Heart left ventricle (tissue), 13 donors: Measurements from ENCODE around the gene MAML2.

Experiments used
- CTCF ChIP-seq, 12 donors: fragments of 200-600 bp; sonication (generic) in 4 of 12; IDR thresholded peaks; one replicate each; pipeline versions ENCODE4 v1.5.0 to v1.8.0; 2018 to 2022; ENCODE audit warnings: antibody characterized with exemption in 12 of 12, mild to moderate bottlenecking in 5 of 12
- POLR2A ChIP-seq, 2 donors: fragments of 450-650 bp; IDR thresholded peaks; one replicate each; pipeline ENCODE4 v1.6.1; 2017; ENCODE audit warnings: antibody characterized with exemption in 2 of 2, mild to moderate bottlenecking in 2 of 2, moderate library complexity in 2 of 2
- donor health status: ischemic (EF 13 %, LVEDD 7.1; RV severe dilation, severe dysfunction).
- donor health status: DM: no; HTN: yes; CAD: no.
- donor health status: DM: no; HTN: no; CAD: no.
- donor health status: ischemic (EF 25% LVEDD 6.9; RV normal size, moderate dysfunction).
- donor health status: ischemic (EF 25% LVEDD 5.7; RV mildly dilated, moderate dysfunction).
- donor health status: ischemic (EF 35%, LVEDD 5.7; RV mildly dilated, moderate dysfunction).
- donor health status: nonischemic (EF 11% LVEDD 7.7; RV severe dilation, severe dysfunction).
- donor health status: DM: yes; HTN: yes; CAD: no.
- donor health status: PGD.
- donor health status: ischemic (EF 29% LVEDD 5.4; RV normal size, mild dysfunction).
- donor health status: nonischemic (EF 23%, LVEDD 6.1; RV moderate dilation, normal function).

GRCh38 chr11:96124155-96124554, 218.8 kb downstream of the MAML2 start:
- no peak for TF ChIP-seq POLR2A (IDR thresholded peaks at IDR 0.05)
- TF ChIP-seq CTCF (IDR thresholded peaks at IDR 0.05), result no peak
